Memory B cell (primary cell): Measurements from ENCODE around the gene SLC44A1.

ENCODE experiments used
- ATAC-seq: fragments of 150-1000 bp; cut with Tn5 transposase; 2 replicates; pipeline ENCODE4 v1.10.0; 2021; ENCODE audit warnings: low read depth, mild to moderate bottlenecking, moderate library complexity
- DNase-seq, 2 donors: peaks; one replicate each; pipeline ENCODE4 v3.0.0; 2022; ENCODE audit warnings: low spot score in 2 of 2
- H3K27ac Mint-ChIP-seq: one replicate; pipeline ENCODE4 v1.8.0; 2022; ENCODE audit warnings: mild to moderate bottlenecking, moderate library complexity, mixed read lengths
- H3K27me3 Mint-ChIP-seq: one replicate; pipeline ENCODE4 v1.8.0; 2022; ENCODE audit warnings: mixed read lengths
- H3K36me3 Mint-ChIP-seq: one replicate; pipeline ENCODE4 v1.8.0; 2022; ENCODE audit warnings: mild to moderate bottlenecking, mixed read lengths
- H3K4me1 Mint-ChIP-seq: one replicate; pipeline ENCODE4 v1.8.0; 2022; ENCODE audit warnings: mixed read lengths
- H3K4me3 Mint-ChIP-seq: one replicate; pipeline ENCODE4 v1.8.0; 2022; ENCODE audit warnings: mild to moderate bottlenecking, moderate library complexity, mixed read lengths
- H3K9me3 Mint-ChIP-seq: one replicate; pipeline ENCODE4 v1.8.0; 2022; ENCODE audit warnings: mixed read lengths

SLC44A1 gene

GRCh38 chr9:105290954-105291353, 46.5 kb downstream of the SLC44A1 start:
- DNase-seq (no peak), ATAC-seq (no peak)
- Mint-ChIP-seq H3K4me3 (no peak overlapping the region), H3K27ac (no peak overlapping the region), H3K27me3 (no peaks in the 10 kb centered on the region), H3K4me1 (no peaks in the 10 kb centered on the region), H3K9me3 (no peaks in the 10 kb centered on the region), H3K36me3 (no peaks in the 10 kb centered on the region)

- no peak overlapping the region for H3K27ac Mint-ChIP-seq
- H3K36me3 Mint-ChIP-seq: no peaks in the 10 kb centered on the region
- no peaks in the 10 kb centered on the region for H3K4me1 Mint-ChIP-seq
- no peaks in the 10 kb centered on the region for H3K27me3 Mint-ChIP-seq
- no peak for ATAC-seq
- H3K9me3 Mint-ChIP-seq: no peaks in the 10 kb centered on the region
- no peak overlapping the region for H3K4me3 Mint-ChIP-seq
- DNase-seq: no peak
These were observed 47.0 kb downstream of the SLC44A1 start for GRCh38 chr9:105291422-105291859.

GRCh38 chr9:105291938-105292337, 47.5 kb downstream of the SLC44A1 start:
- DNase-seq (no peak), ATAC-seq (no peak)
- H3K4me1 Mint-ChIP-seq: no peaks in the 10 kb centered on the region
- H3K9me3 Mint-ChIP-seq: no peaks in the 10 kb centered on the region
- no peaks in the 10 kb centered on the region for H3K36me3 Mint-ChIP-seq
- no peak overlapping the region for H3K4me3 Mint-ChIP-seq
- no peak overlapping the region for H3K27ac Mint-ChIP-seq
- no peaks in the 10 kb centered on the region for H3K27me3 Mint-ChIP-seq

GRCh38 chr9:105293408-105293807, 49.0 kb downstream of the SLC44A1 start:
- no peaks in the 10 kb centered on the region for H3K36me3 Mint-ChIP-seq
- no peak overlapping the region for H3K27ac Mint-ChIP-seq
- H3K9me3 Mint-ChIP-seq: no peaks in the 10 kb centered on the region
- H3K4me1 Mint-ChIP-seq: no peaks in the 10 kb centered on the region
- H3K4me3 Mint-ChIP-seq: no peak overlapping the region
- DNase-seq (no peak), ATAC-seq (no peak)
- H3K27me3 Mint-ChIP-seq: no peaks in the 10 kb centered on the region

- no peaks in the 10 kb centered on the region for H3K27me3 Mint-ChIP-seq
- H3K36me3 Mint-ChIP-seq: peaks cover 5% of the 10 kb centered on the region
- ATAC-seq: no peak
- DNase-seq: no peak
- no peaks in the 10 kb centered on the region for H3K9me3 Mint-ChIP-seq
- H3K27ac Mint-ChIP-seq: no peak overlapping the region
- no peak overlapping the region for H3K4me3 Mint-ChIP-seq
- no peaks in the 10 kb centered on the region for H3K4me1 Mint-ChIP-seq
These were observed 50.7 kb downstream of the SLC44A1 start for GRCh38 chr9:105295201-105295550.

GRCh38 chr9:105295986-105296385, 51.5 kb downstream of the SLC44A1 start:
- Mint-ChIP-seq H3K4me3 (no peak overlapping the region), H3K4me1 (no peaks in the 10 kb centered on the region), H3K27me3 (no peaks in the 10 kb centered on the region), H3K9me3 (no peaks in the 10 kb centered on the region), H3K36me3 (peaks cover 10% of the 10 kb centered on the region), H3K27ac (no peak overlapping the region)
- DNase-seq (no peak), ATAC-seq (no peak)

- DNase-seq (no peak), ATAC-seq (no peak)
- H3K27me3 Mint-ChIP-seq: no peaks in the 10 kb centered on the region
- no peak overlapping the region for H3K27ac Mint-ChIP-seq
- H3K36me3 Mint-ChIP-seq: peaks cover 11% of the 10 kb centered on the region
- no peaks in the 10 kb centered on the region for H3K9me3 Mint-ChIP-seq
- H3K4me1 Mint-ChIP-seq: no peaks in the 10 kb centered on the region
- no peak overlapping the region for H3K4me3 Mint-ChIP-seq
These were observed 52.0 kb downstream of the SLC44A1 start for GRCh38 chr9:105296445-105296844.

GRCh38 chr9:105296877-105297287, 52.4 kb downstream of the SLC44A1 start:
- Mint-ChIP-seq H3K27ac (no peak overlapping the region), H3K4me3 (no peak overlapping the region), H3K27me3 (no peaks in the 10 kb centered on the region), H3K36me3 (peaks cover 12% of the 10 kb centered on the region), H3K9me3 (no peaks in the 10 kb centered on the region), H3K4me1 (no peaks in the 10 kb centered on the region)
- DNase-seq: no peak
- ATAC-seq: no peak

GRCh38 chr9:105297442-105298075, 53.1 kb downstream of the SLC44A1 start:
- Mint-ChIP-seq H3K27me3 (no peaks in the 10 kb centered on the region), H3K27ac (no peak overlapping the region), H3K4me3 (no peak overlapping the region), H3K36me3 (peaks cover 13% of the 10 kb centered on the region), H3K9me3 (no peaks in the 10 kb centered on the region), H3K4me1 (no peaks in the 10 kb centered on the region)
- DNase-seq (no peak), ATAC-seq (no peak)

GRCh38 chr9:105299190-105299854, 54.9 kb downstream of the SLC44A1 start:
- Mint-ChIP-seq H3K36me3 (peaks cover 21% of the 10 kb centered on the region), H3K27ac (no peak overlapping the region), H3K27me3 (no peaks in the 10 kb centered on the region), H3K9me3 (no peaks in the 10 kb centered on the region), H3K4me1 (no peaks in the 10 kb centered on the region), H3K4me3 (no peak overlapping the region)
- ATAC-seq (no peak), DNase-seq (no peak)

- DNase-seq (no peak), ATAC-seq (no peak)
- Mint-ChIP-seq H3K27ac (no peak overlapping the region), H3K4me3 (no peak overlapping the region), H3K36me3 (peaks cover 27% of the 10 kb centered on the region), H3K9me3 (no peaks in the 10 kb centered on the region), H3K27me3 (no peaks in the 10 kb centered on the region), H3K4me1 (peaks cover 8% of the 10 kb centered on the region)
These were observed 58.3 kb downstream of the SLC44A1 start for GRCh38 chr9:105302728-105303127.

- DNase-seq (no peak), ATAC-seq (no peak)
- Mint-ChIP-seq H3K4me1 (peaks cover 12% of the 10 kb centered on the region), H3K9me3 (no peaks in the 10 kb centered on the region), H3K27ac (no peak overlapping the region), H3K4me3 (no peak overlapping the region), H3K27me3 (no peaks in the 10 kb centered on the region), H3K36me3 (peaks cover 18% of the 10 kb centered on the region)
These were observed 61.4 kb downstream of the SLC44A1 start for GRCh38 chr9:105305856-105306255.

GRCh38 chr9:105306351-105307140, 62.1 kb downstream of the SLC44A1 start:
- Mint-ChIP-seq H3K4me3 (no peak overlapping the region), H3K36me3 (peaks cover 19% of the 10 kb centered on the region), H3K4me1 (peaks cover 12% of the 10 kb centered on the region), H3K27ac (no peak overlapping the region), H3K9me3 (no peaks in the 10 kb centered on the region), H3K27me3 (no peaks in the 10 kb centered on the region)
- no peak for ATAC-seq
- no peak for DNase-seq

GRCh38 chr9:105307591-105308130, 63.2 kb downstream of the SLC44A1 start:
- Mint-ChIP-seq H3K27ac (no peak overlapping the region), H3K4me3 (no peak overlapping the region), H3K27me3 (no peaks in the 10 kb centered on the region), H3K36me3 (peaks cover 21% of the 10 kb centered on the region), H3K4me1 (peaks cover 12% of the 10 kb centered on the region), H3K9me3 (no peaks in the 10 kb centered on the region)
- ATAC-seq (no peak), DNase-seq (no peak)
